ENCODE measurements around the gene MKI67. TPM values are rescaled to one million over a fixed set of nuclear protein-coding genes. Genes with fewer than 3 reads are reported as not detected.

MKI67 gene
- polyA plus RNA-seq, 1 donor from 2014 or later, result 0.16 TPM

DNA sequence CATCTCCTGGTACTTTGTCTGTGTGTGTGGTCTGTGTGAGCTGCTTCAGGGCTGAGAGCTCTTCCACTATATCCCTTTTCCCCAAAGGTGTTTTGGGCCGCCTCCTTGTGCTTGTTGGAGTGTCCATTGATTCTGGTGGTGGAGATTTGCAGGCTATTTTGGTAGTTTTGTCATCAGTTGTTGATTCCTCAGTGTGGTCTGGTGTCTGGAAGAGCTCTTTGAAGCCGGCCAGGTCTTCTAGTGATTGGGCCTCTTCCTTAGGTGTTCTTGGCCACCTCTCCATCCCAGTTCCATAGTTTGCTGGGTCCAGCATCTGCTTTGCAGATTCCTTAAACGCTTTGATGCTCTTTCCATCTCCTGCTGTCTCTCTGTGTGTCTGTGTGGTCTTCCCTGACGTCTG is 20.8 kb downstream of the MKI67 start:
- Histone ChIP-seq H3K9me2 (ENCODE audit: insufficient read depth, low read length) (no peaks in the 10 kb centered on the region), H2AFZ (ENCODE audit: low read depth, low read length) (no peak overlapping the region), H3K27me3 (ENCODE audit: insufficient read depth, low read depth, low read length) (no peaks in the 10 kb centered on the region), H3K27ac (ENCODE audit: low read length) (no peak overlapping the region), H3F3A (ENCODE audit: insufficient read depth, low read length, poor library complexity, severe bottlenecking) (no peaks in the 10 kb centered on the region), H3K9me3 (ENCODE audit: low read length) (no peaks in the 10 kb centered on the region), H3K4me2 (ENCODE audit: low read length) (no peak overlapping the region), H3K79me2 (replicated peaks; ENCODE audit: insufficient read depth, low read length) (no peaks in the 10 kb centered on the region), H3K9ac (ENCODE audit: low read length) (no peak overlapping the region), H3K4me3 (ENCODE audit: low read length) (no peak overlapping the region), H3K36me3 (ENCODE audit: insufficient read depth, low read length) (no peaks in the 10 kb centered on the region), H4K20me1 (ENCODE audit: insufficient read depth) (no peaks in the 10 kb centered on the region)
- no peak for TF ChIP-seq MXI1 (conservative IDR thresholded peaks at IDR 0.05; ENCODE audit: poor library complexity, severe bottlenecking)
- TF ChIP-seq SMC3 (conservative IDR thresholded peaks at IDR 0.05; ENCODE audit: poor library complexity), result no peak
- TF ChIP-seq, protein P1, sequence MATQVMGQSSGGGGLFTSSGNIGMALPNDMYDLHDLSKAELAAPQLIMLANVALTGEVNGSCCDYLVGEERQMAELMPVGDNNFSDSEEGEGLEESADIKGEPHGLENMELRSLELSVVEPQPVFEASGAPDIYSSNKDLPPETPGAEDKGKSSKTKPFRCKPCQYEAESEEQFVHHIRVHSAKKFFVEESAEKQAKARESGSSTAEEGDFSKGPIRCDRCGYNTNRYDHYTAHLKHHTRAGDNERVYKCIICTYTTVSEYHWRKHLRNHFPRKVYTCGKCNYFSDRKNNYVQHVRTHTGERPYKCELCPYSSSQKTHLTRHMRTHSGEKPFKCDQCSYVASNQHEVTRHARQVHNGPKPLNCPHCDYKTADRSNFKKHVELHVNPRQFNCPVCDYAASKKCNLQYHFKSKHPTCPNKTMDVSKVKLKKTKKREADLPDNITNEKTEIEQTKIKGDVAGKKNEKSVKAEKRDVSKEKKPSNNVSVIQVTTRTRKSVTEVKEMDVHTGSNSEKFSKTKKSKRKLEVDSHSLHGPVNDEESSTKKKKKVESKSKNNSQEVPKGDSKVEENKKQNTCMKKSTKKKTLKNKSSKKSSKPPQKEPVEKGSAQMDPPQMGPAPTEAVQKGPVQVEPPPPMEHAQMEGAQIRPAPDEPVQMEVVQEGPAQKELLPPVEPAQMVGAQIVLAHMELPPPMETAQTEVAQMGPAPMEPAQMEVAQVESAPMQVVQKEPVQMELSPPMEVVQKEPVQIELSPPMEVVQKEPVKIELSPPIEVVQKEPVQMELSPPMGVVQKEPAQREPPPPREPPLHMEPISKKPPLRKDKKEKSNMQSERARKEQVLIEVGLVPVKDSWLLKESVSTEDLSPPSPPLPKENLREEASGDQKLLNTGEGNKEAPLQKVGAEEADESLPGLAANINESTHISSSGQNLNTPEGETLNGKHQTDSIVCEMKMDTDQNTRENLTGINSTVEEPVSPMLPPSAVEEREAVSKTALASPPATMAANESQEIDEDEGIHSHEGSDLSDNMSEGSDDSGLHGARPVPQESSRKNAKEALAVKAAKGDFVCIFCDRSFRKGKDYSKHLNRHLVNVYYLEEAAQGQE (IDR thresholded peaks at IDR 0.05; ENCODE audit: borderline replicate concordance), result no peak
- no peak for TF ChIP-seq POLR2AphosphoS5 (IDR thresholded peaks at IDR 0.05)
- no peak for TF ChIP-seq EP300 (conservative IDR thresholded peaks at IDR 0.05; ENCODE audit: poor library complexity, severe bottlenecking)
- no peak for TF ChIP-seq EZH2 (IDR thresholded peaks at IDR 0.05; ENCODE audit: borderline replicate concordance, insufficient read depth, low read length, poor library complexity, severe bottlenecking)
- TF ChIP-seq, protein P2, sequence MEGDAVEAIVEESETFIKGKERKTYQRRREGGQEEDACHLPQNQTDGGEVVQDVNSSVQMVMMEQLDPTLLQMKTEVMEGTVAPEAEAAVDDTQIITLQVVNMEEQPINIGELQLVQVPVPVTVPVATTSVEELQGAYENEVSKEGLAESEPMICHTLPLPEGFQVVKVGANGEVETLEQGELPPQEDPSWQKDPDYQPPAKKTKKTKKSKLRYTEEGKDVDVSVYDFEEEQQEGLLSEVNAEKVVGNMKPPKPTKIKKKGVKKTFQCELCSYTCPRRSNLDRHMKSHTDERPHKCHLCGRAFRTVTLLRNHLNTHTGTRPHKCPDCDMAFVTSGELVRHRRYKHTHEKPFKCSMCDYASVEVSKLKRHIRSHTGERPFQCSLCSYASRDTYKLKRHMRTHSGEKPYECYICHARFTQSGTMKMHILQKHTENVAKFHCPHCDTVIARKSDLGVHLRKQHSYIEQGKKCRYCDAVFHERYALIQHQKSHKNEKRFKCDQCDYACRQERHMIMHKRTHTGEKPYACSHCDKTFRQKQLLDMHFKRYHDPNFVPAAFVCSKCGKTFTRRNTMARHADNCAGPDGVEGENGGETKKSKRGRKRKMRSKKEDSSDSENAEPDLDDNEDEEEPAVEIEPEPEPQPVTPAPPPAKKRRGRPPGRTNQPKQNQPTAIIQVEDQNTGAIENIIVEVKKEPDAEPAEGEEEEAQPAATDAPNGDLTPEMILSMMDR (IDR thresholded peaks at IDR 0.05; ENCODE audit: poor library complexity, severe bottlenecking), result no peak
- TF ChIP-seq RAD21 (conservative IDR thresholded peaks at IDR 0.05), result no peak
- TF ChIP-seq TAF1 (IDR thresholded peaks at IDR 0.05; ENCODE audit: low read depth), result no peak

DNA sequence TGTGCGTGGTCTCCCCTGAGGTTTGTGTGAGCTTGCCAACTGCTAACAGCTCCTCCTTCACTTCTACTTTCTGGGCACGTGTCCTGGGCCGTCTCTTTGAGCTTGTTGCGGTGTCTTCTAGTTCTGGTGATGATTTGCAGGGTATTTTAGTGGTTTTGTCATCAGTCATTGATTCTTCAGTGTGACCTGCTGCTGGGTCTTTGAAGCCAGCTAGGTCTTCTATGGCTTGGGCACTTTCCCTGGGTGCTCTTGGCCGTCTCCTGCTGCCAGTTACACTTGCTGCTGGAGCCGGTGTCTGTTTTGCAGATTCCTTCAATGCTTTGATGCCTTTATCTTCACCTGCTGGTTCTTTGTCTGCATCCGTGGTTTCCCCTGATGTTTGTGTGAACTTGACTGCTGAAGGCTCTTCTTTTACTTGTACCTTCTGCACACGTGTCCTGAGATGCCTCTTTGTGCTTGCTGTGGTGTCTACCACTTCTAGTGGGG is 23.0 kb downstream of the MKI67 start:
- Histone ChIP-seq H4K20me1 (ENCODE audit: insufficient read depth) (no peaks in the 10 kb centered on the region), H3K27ac (ENCODE audit: low read length) (no peak overlapping the region), H3K36me3 (ENCODE audit: insufficient read depth, low read length) (no peaks in the 10 kb centered on the region), H3K9ac (ENCODE audit: low read length) (no peak overlapping the region), H2AFZ (ENCODE audit: low read depth, low read length) (no peak overlapping the region), H3K27me3 (ENCODE audit: insufficient read depth, low read depth, low read length) (no peaks in the 10 kb centered on the region), H3F3A (ENCODE audit: insufficient read depth, low read length, poor library complexity, severe bottlenecking) (no peaks in the 10 kb centered on the region), H3K9me3 (ENCODE audit: low read length) (no peaks in the 10 kb centered on the region), H3K4me2 (ENCODE audit: low read length) (no peak overlapping the region), H3K4me3 (ENCODE audit: low read length) (no peak overlapping the region), H3K79me2 (replicated peaks; ENCODE audit: insufficient read depth, low read length) (no peaks in the 10 kb centered on the region), H3K9me2 (ENCODE audit: insufficient read depth, low read length) (no peaks in the 10 kb centered on the region)
- no peak for TF ChIP-seq SMC3 (conservative IDR thresholded peaks at IDR 0.05; ENCODE audit: poor library complexity)
- no peak for TF ChIP-seq EP300 (conservative IDR thresholded peaks at IDR 0.05; ENCODE audit: poor library complexity, severe bottlenecking)
- no peak for TF ChIP-seq EZH2 (IDR thresholded peaks at IDR 0.05; ENCODE audit: borderline replicate concordance, insufficient read depth, low read length, poor library complexity, severe bottlenecking)
- no peak for TF ChIP-seq RAD21 (conservative IDR thresholded peaks at IDR 0.05)
- no peak for TF ChIP-seq MXI1 (conservative IDR thresholded peaks at IDR 0.05; ENCODE audit: poor library complexity, severe bottlenecking)
- TF ChIP-seq, protein P1 (IDR thresholded peaks at IDR 0.05; ENCODE audit: borderline replicate concordance), result no peak
- TF ChIP-seq, protein P2 (IDR thresholded peaks at IDR 0.05; ENCODE audit: poor library complexity, severe bottlenecking), result no peak
- no peak for TF ChIP-seq POLR2AphosphoS5 (IDR thresholded peaks at IDR 0.05)
- no peak for TF ChIP-seq TAF1 (IDR thresholded peaks at IDR 0.05; ENCODE audit: low read depth)
